ENCODE results near the gene CLEC17A.

GRCh38 chr19:14606627-14607026, 23.7 kb downstream of the CLEC17A start:
- no peak for TF ChIP-seq CTCF (IDR thresholded peaks at IDR 0.05; ENCODE audit: insufficient read depth, low read length)
- TF ChIP-seq, protein P1, sequence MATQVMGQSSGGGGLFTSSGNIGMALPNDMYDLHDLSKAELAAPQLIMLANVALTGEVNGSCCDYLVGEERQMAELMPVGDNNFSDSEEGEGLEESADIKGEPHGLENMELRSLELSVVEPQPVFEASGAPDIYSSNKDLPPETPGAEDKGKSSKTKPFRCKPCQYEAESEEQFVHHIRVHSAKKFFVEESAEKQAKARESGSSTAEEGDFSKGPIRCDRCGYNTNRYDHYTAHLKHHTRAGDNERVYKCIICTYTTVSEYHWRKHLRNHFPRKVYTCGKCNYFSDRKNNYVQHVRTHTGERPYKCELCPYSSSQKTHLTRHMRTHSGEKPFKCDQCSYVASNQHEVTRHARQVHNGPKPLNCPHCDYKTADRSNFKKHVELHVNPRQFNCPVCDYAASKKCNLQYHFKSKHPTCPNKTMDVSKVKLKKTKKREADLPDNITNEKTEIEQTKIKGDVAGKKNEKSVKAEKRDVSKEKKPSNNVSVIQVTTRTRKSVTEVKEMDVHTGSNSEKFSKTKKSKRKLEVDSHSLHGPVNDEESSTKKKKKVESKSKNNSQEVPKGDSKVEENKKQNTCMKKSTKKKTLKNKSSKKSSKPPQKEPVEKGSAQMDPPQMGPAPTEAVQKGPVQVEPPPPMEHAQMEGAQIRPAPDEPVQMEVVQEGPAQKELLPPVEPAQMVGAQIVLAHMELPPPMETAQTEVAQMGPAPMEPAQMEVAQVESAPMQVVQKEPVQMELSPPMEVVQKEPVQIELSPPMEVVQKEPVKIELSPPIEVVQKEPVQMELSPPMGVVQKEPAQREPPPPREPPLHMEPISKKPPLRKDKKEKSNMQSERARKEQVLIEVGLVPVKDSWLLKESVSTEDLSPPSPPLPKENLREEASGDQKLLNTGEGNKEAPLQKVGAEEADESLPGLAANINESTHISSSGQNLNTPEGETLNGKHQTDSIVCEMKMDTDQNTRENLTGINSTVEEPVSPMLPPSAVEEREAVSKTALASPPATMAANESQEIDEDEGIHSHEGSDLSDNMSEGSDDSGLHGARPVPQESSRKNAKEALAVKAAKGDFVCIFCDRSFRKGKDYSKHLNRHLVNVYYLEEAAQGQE (IDR thresholded peaks at IDR 0.05; ENCODE audit: insufficient replicate concordance, low read depth), result no peak
- no peak for TF ChIP-seq POLR2AphosphoS5 (IDR thresholded peaks at IDR 0.05; ENCODE audit: low read depth)

All from HL-60 (cell line).